Mesenchymal stem cell (in vitro differentiated cells and primary cell): ENCODE measurements around the gene ERN1.
"Not testable (repeated sequence)": the region's sequence is repeated elsewhere in the genome, so short reads cannot be mapped to it uniquely, and the experiment has no call there.

Source experiments
- DNase-seq: peaks from one replicate; pipeline ENCODE4 v3.0.0-alpha.2; 2013
- H2AFZ ChIP-seq: one replicate; pipeline ENCODE4 v1.6.1; 2013; ENCODE audit warnings: low read depth, mild to moderate bottlenecking, control low read depth, inconsistent platforms, low read length, moderate library complexity
- H2AK5ac ChIP-seq: 2 replicates; pipeline ENCODE4 v1.6.1; 2013; ENCODE audit warnings: low read length, moderate library complexity, mild to moderate bottlenecking, inconsistent platforms; ENCODE audit not compliant: severe bottlenecking
- H2BK120ac ChIP-seq: one replicate; pipeline ENCODE4 v1.6.1; 2013; ENCODE audit warnings: low read depth, mild to moderate bottlenecking, inconsistent platforms, low read length, moderate library complexity
- H2BK12ac ChIP-seq, 2 experiments: one replicate each; pipeline ENCODE4 v1.6.1; 2013; ENCODE audit warnings: inconsistent platforms in 2 of 2, low read length in 2 of 2, mild to moderate bottlenecking in 2 of 2, moderate library complexity in 2 of 2, control low read depth in 1 of 2
- H2BK15ac ChIP-seq: one replicate; pipeline ENCODE4 v1.6.1; 2013; ENCODE audit warnings: mild to moderate bottlenecking, low read depth, inconsistent platforms; ENCODE audit not compliant: poor library complexity, severe bottlenecking
- H2BK5ac ChIP-seq: 2 replicates; pipeline ENCODE4 v1.6.1; 2013; ENCODE audit warnings: low read depth, mild to moderate bottlenecking, low read length, control low read depth, inconsistent platforms; ENCODE audit not compliant: poor library complexity, severe bottlenecking
- H3K14ac ChIP-seq, 2 experiments: one replicate each; pipeline ENCODE4 v1.6.1; 2013; ENCODE audit warnings: inconsistent platforms in 2 of 2, low read length in 2 of 2, control low read depth in 1 of 2, mild to moderate bottlenecking in 1 of 2, moderate library complexity in 1 of 2
- H3K18ac ChIP-seq, 2 experiments: one replicate each; pipeline ENCODE4 v1.6.1; 2013; ENCODE audit warnings: inconsistent platforms in 2 of 2, low read length in 2 of 2, control low read depth in 1 of 2, low read depth in 1 of 2, mild to moderate bottlenecking in 1 of 2
- H3K23ac ChIP-seq, 2 experiments: one replicate each; pipeline ENCODE4 v1.6.1; 2013; ENCODE audit warnings: inconsistent platforms in 2 of 2, low read length in 2 of 2, mild to moderate bottlenecking in 2 of 2, moderate library complexity in 2 of 2, control low read depth in 1 of 2
- H3K27ac ChIP-seq: 2 replicates; pipeline ENCODE4 v1.5.1; 2013; ENCODE audit warnings: mild to moderate bottlenecking, moderate library complexity, low read length, control low read depth, inconsistent platforms; ENCODE audit not compliant: poor library complexity, severe bottlenecking
- H3K27me3 ChIP-seq, 2 experiments: 2 replicates each; pipeline versions ENCODE4 v1.6.1 to v1.7.0; 2013; ENCODE audit warnings: low read length in 2 of 2, mild to moderate bottlenecking in 2 of 2, moderate library complexity in 2 of 2, control low read depth in 1 of 2, inconsistent platforms in 1 of 2; ENCODE audit not compliant: control insufficient read depth in 1 of 2, insufficient read depth in 1 of 2
- H3K36me3 ChIP-seq, 2 experiments: 2 replicates each; pipeline versions ENCODE4 v1.6.1 to v1.7.0; 2013; ENCODE audit warnings: low read length in 2 of 2, control low read depth in 1 of 2, inconsistent platforms in 1 of 2, low read depth in 1 of 2, mild to moderate bottlenecking in 1 of 2; ENCODE audit not compliant: insufficient read depth in 2 of 2, control insufficient read depth in 1 of 2
- H3K4ac ChIP-seq, 2 experiments: one replicate each; pipeline ENCODE4 v1.6.1; 2013; ENCODE audit warnings: inconsistent platforms in 2 of 2, low read length in 2 of 2, mild to moderate bottlenecking in 2 of 2, moderate library complexity in 2 of 2, control low read depth in 1 of 2, low read depth in 1 of 2
- H3K4me1 ChIP-seq: 2 replicates; pipeline ENCODE4 v1.6.1; 2013; ENCODE audit warnings: low read depth, low read length, control low read depth; ENCODE audit not compliant: control insufficient read depth, insufficient read depth
- H3K4me2 ChIP-seq: 2 replicates; pipeline ENCODE4 v1.6.1; 2013; ENCODE audit warnings: low read length, mild to moderate bottlenecking, inconsistent platforms; ENCODE audit not compliant: poor library complexity, severe bottlenecking
- H3K4me3 ChIP-seq, 2 experiments: 2 replicates each; pipeline versions ENCODE4 v1.5.1 to v1.7.0; 2013; ENCODE audit warnings: low read length in 2 of 2, mild to moderate bottlenecking in 2 of 2, control low read depth in 1 of 2, low read depth in 1 of 2; ENCODE audit not compliant: insufficient read depth in 1 of 2
- H3K79me1 ChIP-seq: replicated peaks from 2 replicates; pipeline ENCODE4 v1.6.1; 2013; ENCODE audit warnings: mild to moderate bottlenecking, control low read depth, low read length, inconsistent platforms; ENCODE audit not compliant: poor library complexity, severe bottlenecking
- H3K9ac ChIP-seq: 2 replicates; pipeline ENCODE4 v1.7.0; 2013; ENCODE audit warnings: mild to moderate bottlenecking, low read length, moderate library complexity
- H3K9me3 ChIP-seq: 2 replicates; pipeline ENCODE4 v1.7.0; 2013; ENCODE audit warnings: mild to moderate bottlenecking, low read length; ENCODE audit not compliant: control insufficient read depth
- H4K8ac ChIP-seq: one replicate; pipeline ENCODE4 v1.6.1; 2013; ENCODE audit warnings: inconsistent platforms, mild to moderate bottlenecking, low read length, moderate library complexity
- H4K91ac ChIP-seq: one replicate; pipeline ENCODE4 v1.6.1; 2013; ENCODE audit warnings: mild to moderate bottlenecking, low read length, inconsistent platforms
- WGBS: methylation state at CpG from one replicate; pipeline ENCODE4 v1.1.7; 2013; ENCODE audit warnings: mixed read lengths; 5-methylcytosine and 5-hydroxymethylcytosine counted together

ERN1 gene

GRCh38 chr17:64022611-64023063, 107.3 kb downstream of the ERN1 start:
- H2BK12ac ChIP-seq, result no peak overlapping the region
- no peak overlapping the region for H2BK5ac ChIP-seq
- no peak overlapping the region for H3K27ac ChIP-seq
- H2BK15ac ChIP-seq, result no peak overlapping the region
- no peaks in the 10 kb centered on the region for H3K79me1 ChIP-seq
- H3K9ac ChIP-seq, result no peak overlapping the region
- H3K18ac ChIP-seq, result no peak overlapping the region
- 87% methylated on average over 5 of the region's 5 CpGs for WGBS
- no peaks in the 10 kb centered on the region for H3K9me3 ChIP-seq
- H3K4me1 ChIP-seq, result peaks cover 2% of the 10 kb centered on the region
- H3K36me3 ChIP-seq, result no peaks in the 10 kb centered on the region
- H4K91ac ChIP-seq, result no peak overlapping the region
- H3K23ac ChIP-seq, result no peak overlapping the region
- no peak overlapping the region for H4K8ac ChIP-seq
- H3K4ac ChIP-seq, result no peak overlapping the region
- H2AFZ ChIP-seq, result no peak overlapping the region
- H3K4me3 ChIP-seq, result no peak overlapping the region
- no peak overlapping the region for H2BK120ac ChIP-seq
- no peak overlapping the region for H3K14ac ChIP-seq
- no peak overlapping the region for H3K4me2 ChIP-seq
- peaks cover 6 to 9% of the 10 kb centered on the region in 2 experiments for H3K27me3 ChIP-seq
- no peak overlapping the region for H2AK5ac ChIP-seq
- no peak for DNase-seq

GRCh38 chr17:64020056-64020766, 109.7 kb downstream of the ERN1 start, which contains the start of gene ICAM2:
Gene ICAM2, minus strand, starts transcription at chr17:64020633. Its CDS starts 13,942 bp downstream, at chr17:64006691.
- no peak within 1 kb of the TSS for H3K4me2 ChIP-seq
- peaks cover 2% of the 10 kb centered on the region for H3K4me1 ChIP-seq
- WGBS, result 59% methylated on average over 21 of the region's 23 CpGs
- no peak within 1 kb of the TSS for H2BK15ac ChIP-seq
- H3K18ac ChIP-seq, result no peak within 1 kb of the TSS
- no peaks in the 10 kb centered on the region for H3K36me3 ChIP-seq
- no peak for DNase-seq
- H2BK120ac ChIP-seq, result no peak within 1 kb of the TSS
- H3K23ac ChIP-seq, result no peak within 1 kb of the TSS
- peak within 1 kb of the TSS in 1 of 2 experiments; percentile 26 for H3K14ac ChIP-seq
- H2AFZ ChIP-seq, result no peak within 1 kb of the TSS
- peaks cover 9 to 11% of the 10 kb centered on the region in 2 experiments for H3K27me3 ChIP-seq
- H2BK12ac ChIP-seq, result no peak within 1 kb of the TSS
- no peaks in the 10 kb centered on the region for H3K79me1 ChIP-seq
- H4K91ac ChIP-seq, result no peak within 1 kb of the TSS
- H3K4ac ChIP-seq, result no peak within 1 kb of the TSS
- H3K4me3 ChIP-seq, result peak within 1 kb of the TSS in 1 of 2 experiments; percentile 46
- no peak within 1 kb of the TSS for H2AK5ac ChIP-seq
- H3K27ac ChIP-seq, result no peak within 1 kb of the TSS
- no peaks in the 10 kb centered on the region for H3K9me3 ChIP-seq
- no peak within 1 kb of the TSS for H4K8ac ChIP-seq
- peak within 1 kb of the TSS; percentile 40 for H3K9ac ChIP-seq
- H2BK5ac ChIP-seq, result no peak within 1 kb of the TSS

GRCh38 chr17:64019551-64019961, 110.4 kb downstream of the ERN1 start:
- not testable (repeated sequence) for H2BK15ac ChIP-seq, H3K4me1 ChIP-seq, H4K8ac ChIP-seq, H3K23ac ChIP-seq, H3K9me3 ChIP-seq, H3K27ac ChIP-seq, H2AFZ ChIP-seq, DNase-seq, H3K79me1 ChIP-seq, H3K14ac ChIP-seq, H3K36me3 ChIP-seq, H2BK120ac ChIP-seq, H4K91ac ChIP-seq, H3K9ac ChIP-seq, H3K4ac ChIP-seq, H3K18ac ChIP-seq, H3K4me2 ChIP-seq, H2BK12ac ChIP-seq, H2BK5ac ChIP-seq, H2AK5ac ChIP-seq, H3K4me3 ChIP-seq
- 82% methylated on average over 9 of the region's 9 CpGs for WGBS
- peaks cover 9 to 11% of the 10 kb centered on the region in 2 experiments for H3K27me3 ChIP-seq

GRCh38 chr17:64017381-64017980, 112.5 kb downstream of the ERN1 start:
- Histone ChIP-seq H4K8ac (no peak overlapping the region), H3K4ac (no peak overlapping the region), H3K4me2 (no peak overlapping the region), H3K79me1 (no peaks in the 10 kb centered on the region), H3K9me3 (no peaks in the 10 kb centered on the region), H2AFZ (no peak overlapping the region), H2BK15ac (no peak overlapping the region), H4K91ac (no peak overlapping the region), H3K9ac (no peak overlapping the region), H2BK12ac (no peak overlapping the region), H3K4me1 (peaks cover 2% of the 10 kb centered on the region), H3K27me3 (peaks cover 9 to 11% of the 10 kb centered on the region in 2 experiments), H3K14ac (no peak overlapping the region), H3K23ac (no peak overlapping the region), H3K4me3 (no peak overlapping the region), H2AK5ac (no peak overlapping the region), H2BK5ac (no peak overlapping the region), H3K27ac (no peak overlapping the region), H3K18ac (no peak overlapping the region), H2BK120ac (no peak overlapping the region), H3K36me3 (no peaks in the 10 kb centered on the region)
- no peak for DNase-seq
- 85% methylated on average over 2 of the region's 2 CpGs for WGBS
